Smooth muscle cell (in vitro differentiated cells): Measurements from ENCODE around the gene RBMY1J. TPM values are rescaled to one million over a fixed set of nuclear protein-coding genes. Genes with fewer than 3 reads are reported as not detected.
"Not testable (repeated sequence)": the region's sequence is repeated elsewhere in the genome, so short reads cannot be mapped to it uniquely, and the experiment has no call there.

Experiments
- DNase-seq: peaks from one replicate; lab custom pipeline; 2025; ENCODE audit not compliant: unreplicated experiment; lab: John Stamatoyannopoulos, UW
- H2AFZ ChIP-seq: fragments of 200-600 bp; sonication (generic); 2 replicates; pipeline ENCODE4 v1.6.0; 2016; ENCODE audit warnings: antibody characterized with exemption, low read depth, mild to moderate bottlenecking
- H3F3A ChIP-seq: fragments of 200-600 bp; sonication (generic); 2 replicates; pipeline ENCODE4 v1.6.0; 2017; ENCODE audit warnings: antibody characterized with exemption, low read depth
- H3K27ac ChIP-seq: fragments of 200-600 bp; sonication (generic); 2 replicates; pipeline ENCODE4 v1.5.1; 2016; ENCODE audit warnings: low read depth, mild to moderate bottlenecking
- H3K27me3 ChIP-seq: fragments of 200-600 bp; sonication (generic); 2 replicates; pipeline ENCODE4 v1.6.1; 2016; ENCODE audit warnings: low read depth, mild to moderate bottlenecking
- H3K36me3 ChIP-seq: fragments of 200-600 bp; sonication (generic); 2 replicates; pipeline ENCODE4 v1.5.1; 2016; ENCODE audit warnings: low read depth
- H3K4me1 ChIP-seq: fragments of 200-600 bp; sonication (generic); 2 replicates; pipeline ENCODE4 v1.5.1; 2016; ENCODE audit warnings: low read depth
- H3K4me2 ChIP-seq: fragments of 200-600 bp; sonication (generic); 2 replicates; pipeline ENCODE4 v1.6.0; 2016; ENCODE audit warnings: mild to moderate bottlenecking
- H3K4me3 ChIP-seq: fragments of 200-600 bp; sonication (generic); 2 replicates; pipeline ENCODE4 v1.5.1; 2016; ENCODE audit warnings: mild to moderate bottlenecking
- H3K79me2 ChIP-seq: fragments of 200-600 bp; sonication (generic); 2 replicates; pipeline ENCODE4 v1.6.0; 2016; ENCODE audit warnings: low read depth, mild to moderate bottlenecking
- H3K9ac ChIP-seq: fragments of 200-600 bp; sonication (generic); 2 replicates; pipeline ENCODE4 v1.6.0; 2016; ENCODE audit warnings: low read depth
- H3K9me3 ChIP-seq: fragments of 200-600 bp; sonication (generic); replicated peaks from 2 replicates; pipeline ENCODE4 v1.5.1; 2016; ENCODE audit warnings: low read depth
- H4K20me1 ChIP-seq: fragments of 200-600 bp; sonication (generic); 2 replicates; pipeline ENCODE4 v1.6.0; 2016; ENCODE audit warnings: low read depth
- WGBS: methylation state at CpG from one replicate; pipeline ENCODE4 v1.1.7; 2016; ENCODE audit warnings: low lambda C conversion rate; 5-methylcytosine and 5-hydroxymethylcytosine counted together
- polyA plus RNA-seq: library from polyadenylated mRNA; unstranded; fragments of >200 nt; fragmentation: Nextera tagmentation; extraction: Ambion mirVana; gene quantifications from 2 replicates; pipeline ENCODE4 v1.2.1, GENCODE V29; 2016
- total RNA-seq: library from RNA; depleted of rRNA; stranded (reverse); fragments of >200 nt; gene quantifications from 2 replicates; pipeline ENCODE4 v1.2.3, GENCODE V29; 2014

The RBMY1J gene
- total and polyA plus RNA-seq, 2 experiments from 2014 or later: not detected

- no CpG with 5 or more reads among the region's 10 CpGs for WGBS
- H3K9me3 ChIP-seq, H3K36me3 ChIP-seq, H3K27ac ChIP-seq, H3K27me3 ChIP-seq, H3K79me2 ChIP-seq, DNase-seq, H3F3A ChIP-seq, H3K4me3 ChIP-seq, H3K4me2 ChIP-seq, H4K20me1 ChIP-seq, H3K9ac ChIP-seq, H3K4me1 ChIP-seq, H2AFZ ChIP-seq: not testable (repeated sequence)
Observed at GRCh38 chrY:22461962-22462361, 58.8 kb downstream of the RBMY1J start.

Other genes with a start within 250 kb of the RBMY1J start
- gene RBMY1F, start 220.5 kb upstream of the RBMY1J start, total RNA-seq: not detected in 2 replicates
- gene RBMY1F, start 220.5 kb upstream of the RBMY1J start, polyA plus RNA-seq: not detected in 2 replicates